Heart left ventricle (tissue), 16 donors: ENCODE data around the gene NAPSA. TPM values are rescaled to one million over a fixed set of nuclear protein-coding genes. Genes with fewer than 3 reads are reported as not detected.
"Not testable (repeated sequence)": the region's sequence is repeated elsewhere in the genome, so short reads cannot be mapped to it uniquely, and the experiment has no call there.

ENCODE experiments used
- ATAC-seq, 4 donors: fragments of 200-7000 bp; cut with Tn5 transposase; one replicate each; pipeline ENCODE4 v1.9.1; 2020 to 2022; ENCODE audit warnings: moderate library complexity in 4 of 4, mild to moderate bottlenecking in 3 of 4, moderate number of reproducible peaks in 1 of 4
- DNase-seq, 5 donors: peaks; one replicate each; pipeline ENCODE4 v3.0.0-alpha.2; 2020
- H3K27ac ChIP-seq, 12 donors: fragments of 200-600 bp; sonication (generic) in 4 of 12; one replicate each; pipeline versions ENCODE4 v1.5.0 to v1.8.0; 2016 to 2022; ENCODE audit warnings: mild to moderate bottlenecking in 2 of 12
- H3K27me3 ChIP-seq, 9 donors: fragments of 200-600 bp; sonication (generic) in 2 of 9; one replicate each; pipeline versions ENCODE4 v1.5.1 to v1.8.0; 2016 to 2022; ENCODE audit warnings: mild to moderate bottlenecking in 3 of 9
- H3K36me3 ChIP-seq, 9 donors: fragments of 200-600 bp; sonication (generic) in 2 of 9; one replicate each; pipeline versions ENCODE4 v1.5.0 to v1.8.0; 2018 to 2022; ENCODE audit warnings: mild to moderate bottlenecking in 2 of 9
- H3K4me1 ChIP-seq, 12 donors: fragments of 200-600 bp; sonication (generic) in 4 of 12; one replicate each; pipeline versions ENCODE4 v1.5.0 to v1.8.0; 2016 to 2022; ENCODE audit warnings: mild to moderate bottlenecking in 3 of 12
- H3K4me3 ChIP-seq, 12 donors: fragments of 200-600 bp; sonication (generic) in 4 of 12; one replicate each; pipeline versions ENCODE4 v1.5.0 to v1.8.0; 2017 to 2022; ENCODE audit warnings: mild to moderate bottlenecking in 9 of 12, moderate library complexity in 4 of 12
- H3K9me3 ChIP-seq, 12 donors: fragments of 200-600 bp; sonication (generic) in 4 of 12; one replicate each; pipeline versions ENCODE4 v1.5.0 to v1.8.0; 2016 to 2022; ENCODE audit warnings: mild to moderate bottlenecking in 1 of 12
- CTCF ChIP-seq, 12 donors: fragments of 200-600 bp; sonication (generic) in 4 of 12; IDR thresholded peaks; one replicate each; pipeline versions ENCODE4 v1.5.0 to v1.8.0; 2018 to 2022; ENCODE audit warnings: antibody characterized with exemption in 12 of 12, mild to moderate bottlenecking in 5 of 12
- POLR2A ChIP-seq, 2 donors: fragments of 450-650 bp; IDR thresholded peaks; one replicate each; pipeline ENCODE4 v1.6.1; 2017; ENCODE audit warnings: antibody characterized with exemption in 2 of 2, mild to moderate bottlenecking in 2 of 2, moderate library complexity in 2 of 2
- WGBS, 4 donors: extraction: QIAGEN DNeasy Blood & Tissue Kit in 2 of 4; methylation state at CpG; one replicate each; pipeline versions ENCODE4 v1.1.5 to v1.1.7; 2013 to 2018; 5-methylcytosine and 5-hydroxymethylcytosine counted together
- intact Hi-C, 10 donors: fragments of 100-400 bp; cut with DNase I; formaldehyde crosslinking; loops; one replicate each; pipeline versions ENCODE4 v1.11.1 to v1.14.2; 2022
- polyA plus RNA-seq, 2 donors: library from polyadenylated mRNA; stranded (reverse); fragments of 200-250 nt; gene quantifications; one replicate each; pipeline ENCODE4 v1.2.3, GENCODE V29; 2013
- total RNA-seq, 9 donors: library from RNA; depleted of rRNA in 2 of 9; stranded (reverse); fragments of >200 nt in 2 of 9; fragmentation: NEBNext Ultra II Directional in 3 of 9; extraction: Animal tissue kit (Norgen Biotek cat#: 25700) in 3 of 9; gene quantifications; one replicate each; pipeline versions ENCODE4 v1.1.0 to v1.2.4, GENCODE V29; 2016 to 2023
- donor health status: ischemic (EF 13 %, LVEDD 7.1; RV severe dilation, severe dysfunction).
- donor health status: healthy with polysubstance abuse.
- donor health status: DM: no; HTN: yes; CAD: no.
- donor health status: DM: no; HTN: no; CAD: no.
- donor health status: ischemic (EF 25% LVEDD 6.9; RV normal size, moderate dysfunction).
- donor health status: ischemic (EF 25% LVEDD 5.7; RV mildly dilated, moderate dysfunction).
- donor health status: healthy.
- donor health status: DM: yes; HTN: yes; CAD: no.
- donor health status: ischemic (EF 35%, LVEDD 5.7; RV mildly dilated, moderate dysfunction).
- donor health status: nonischemic (EF 11% LVEDD 7.7; RV severe dilation, severe dysfunction).
- donor health status: DM: yes; HTN: yes; CAD: no.
- donor health status: PGD.
- donor health status: ischemic (EF 29% LVEDD 5.4; RV normal size, mild dysfunction).
- donor health status: nonischemic (EF 23%, LVEDD 6.1; RV moderate dilation, normal function).

NAPSA gene
- total and polyA plus RNA-seq, 11 donors: 0.28 to 0.89 (median 0.62) TPM; not detected in 5

- H3K27me3 ChIP-seq: no peaks in the 10 kb centered on the region
- H3K4me3 ChIP-seq: no peak overlapping the region
- H3K27ac ChIP-seq: no peak overlapping the region
- intact Hi-C loops: no loop called here
- no peaks in the 10 kb centered on the region for H3K4me1 ChIP-seq
- no peaks in the 10 kb centered on the region for H3K9me3 ChIP-seq
- DNase-seq (peak in 1 of 5 donors; percentile 6), ATAC-seq (no peak)
- no peak for TF ChIP-seq CTCF (IDR thresholded peaks at IDR 0.05)
- TF ChIP-seq POLR2A (IDR thresholded peaks at IDR 0.05): no peak
- 87 to 93% (median 92%) methylated on average over 13 of the region's 13 CpGs for WGBS, 4 donors
- peaks cover 0 to 18% (median 0%) of the 10 kb centered on the region in 9 donors for H3K36me3 ChIP-seq
Observed at GRCh38 chr19:50398675-50399367, 33.4 kb upstream of the NAPSA start.

DNA sequence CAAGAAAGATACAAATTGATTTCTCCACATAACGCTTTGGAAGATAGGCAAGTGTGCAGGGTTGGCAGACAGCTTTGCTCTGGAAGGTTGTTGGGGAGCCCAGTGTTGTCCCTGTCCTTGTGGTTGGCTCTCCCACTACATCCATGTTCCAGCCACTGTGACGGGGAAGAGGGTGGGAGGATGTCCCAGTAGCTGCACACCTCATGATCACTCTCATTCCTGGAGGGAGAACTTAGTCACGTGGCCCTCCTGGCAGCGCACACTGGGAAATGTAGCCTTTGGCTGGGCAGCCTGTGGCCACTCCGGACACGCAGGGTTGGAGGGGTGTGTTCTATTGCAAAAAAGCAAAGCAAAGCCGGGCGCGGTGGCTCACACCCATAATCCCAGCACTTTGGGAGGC is 28.6 kb upstream of the NAPSA start:
- Histone ChIP-seq H3K9me3 (no peaks in the 10 kb centered on the region), H3K4me1 (no peaks in the 10 kb centered on the region), H3K27ac (no peak overlapping the region), H3K36me3 (peaks cover 0 to 3% (median 0%) of the 10 kb centered on the region in 9 donors), H3K27me3 (no peaks in the 10 kb centered on the region), H3K4me3 (no peak overlapping the region)
- TF ChIP-seq CTCF (IDR thresholded peaks at IDR 0.05): no peak
- TF ChIP-seq POLR2A (IDR thresholded peaks at IDR 0.05): no peak
- WGBS, 4 donors: 90 to 99% (median 97%) methylated on average over 8 to 9 of the region's 9 CpGs
- DNase-seq (peak in 1 of 5 donors; percentile 18), ATAC-seq (no peak)
- intact Hi-C loops: no loop called here

DNA sequence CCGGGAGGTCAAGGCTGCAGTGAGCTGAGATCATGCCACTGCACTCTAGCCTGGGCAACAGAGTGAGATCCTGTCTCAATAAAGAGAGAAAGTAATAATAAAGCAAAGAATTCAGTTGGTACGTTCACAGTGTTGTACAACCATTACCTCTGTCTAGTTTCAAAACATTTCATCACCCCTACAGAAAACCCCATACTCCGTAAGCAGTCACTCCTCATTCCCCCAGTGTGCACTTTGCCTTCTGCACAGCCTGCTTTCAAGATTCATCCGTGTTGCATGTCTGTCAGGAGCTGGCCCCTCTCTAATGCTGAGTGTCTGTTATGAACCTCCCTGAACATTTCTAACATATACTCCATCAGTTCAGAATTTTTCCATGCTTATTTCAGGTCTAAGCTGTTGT is 28.1 kb upstream of the NAPSA start:
- Histone ChIP-seq H3K9me3 (no peaks in the 10 kb centered on the region), H3K4me3 (no peak overlapping the region), H3K4me1 (no peaks in the 10 kb centered on the region), H3K27ac (no peak overlapping the region), H3K36me3 (no peaks in the 10 kb centered on the region), H3K27me3 (no peaks in the 10 kb centered on the region)
- DNase-seq: no peak
- intact Hi-C loops: no loop called here
- ATAC-seq: no peak
- TF ChIP-seq CTCF (IDR thresholded peaks at IDR 0.05) (no peak), POLR2A (IDR thresholded peaks at IDR 0.05) (no peak)
- 87 to 95% (median 91%) methylated on average over 4 of the region's 4 CpGs for WGBS, 4 donors

- Histone ChIP-seq H3K27me3 (no peaks in the 10 kb centered on the region), H3K4me1 (no peaks in the 10 kb centered on the region), H3K27ac (no peak overlapping the region), H3K9me3 (no peaks in the 10 kb centered on the region), H3K4me3 (no peak overlapping the region), H3K36me3 (peaks cover 0 to under 1% (median 0%) of the 10 kb centered on the region in 9 donors)
- TF ChIP-seq POLR2A (IDR thresholded peaks at IDR 0.05) (no peak), CTCF (IDR thresholded peaks at IDR 0.05) (no peak)
- ATAC-seq: no peak
- DNase-seq: no peak
- 91 to 94% (median 94%) methylated on average over 5 of the region's 5 CpGs for WGBS, 4 donors
- intact Hi-C loops: no loop called here
Observed at GRCh38 chr19:50392759-50393158, 27.3 kb upstream of the NAPSA start.

- H3K27me3 ChIP-seq, intact Hi-C loops, H3K9me3 ChIP-seq, H3K27ac ChIP-seq, H3K4me3 ChIP-seq, H3K36me3 ChIP-seq, ATAC-seq, DNase-seq: not testable (repeated sequence)
- H3K4me1 ChIP-seq: peaks cover 0 to 14% (median 0%) of the 10 kb centered on the region in 12 donors
- 91 to 97% (median 95%) methylated on average over 20 to 23 of the region's 23 CpGs for WGBS, 4 donors
Observed at GRCh38 chr19:50390952-50391351, 25.5 kb upstream of the NAPSA start.

- ATAC-seq, H3K27ac ChIP-seq, H3K27me3 ChIP-seq, H3K9me3 ChIP-seq, H3K4me3 ChIP-seq, H3K36me3 ChIP-seq, DNase-seq, intact Hi-C loops: not testable (repeated sequence)
- peaks cover 0 to 20% (median under 1%) of the 10 kb centered on the region in 12 donors for H3K4me1 ChIP-seq
- 81 to 88% (median 86%) methylated on average over 3 of the region's 3 CpGs for WGBS, 4 donors
Observed at GRCh38 chr19:50390295-50390694, 24.9 kb upstream of the NAPSA start.
